HG02642 (cell line): Measurements from ENCODE around the gene TSC22D2.

ENCODE experiments used
- ATAC-seq: cut with Tn5 transposase; IDR thresholded peaks from one replicate; pipeline ENCODE4 v1.9.1; 2021; ENCODE audit warnings: mild to moderate bottlenecking; ENCODE audit not compliant: unreplicated experiment, poor library complexity

The TSC22D2 gene

DNA sequence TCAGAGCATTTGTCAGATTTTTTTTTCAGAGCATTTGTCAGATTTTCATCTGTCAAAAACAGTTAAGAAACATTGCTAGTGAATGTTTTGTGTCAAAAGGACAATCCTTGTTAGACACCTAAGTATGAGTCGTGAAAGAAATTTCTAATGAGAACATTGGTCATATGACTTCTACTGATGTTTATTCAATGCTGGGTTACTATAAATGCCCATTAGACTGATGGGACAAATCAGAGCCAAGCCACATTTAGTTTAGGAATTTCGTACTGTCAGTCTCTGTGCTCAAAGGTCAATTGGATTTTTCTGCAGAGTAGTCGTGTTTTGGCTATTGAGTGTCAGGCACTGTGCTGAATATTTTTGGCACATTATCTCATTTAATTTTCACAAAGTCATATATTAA is 31.6 kb downstream of the TSC22D2 start:
- no peak for ATAC-seq

DNA sequence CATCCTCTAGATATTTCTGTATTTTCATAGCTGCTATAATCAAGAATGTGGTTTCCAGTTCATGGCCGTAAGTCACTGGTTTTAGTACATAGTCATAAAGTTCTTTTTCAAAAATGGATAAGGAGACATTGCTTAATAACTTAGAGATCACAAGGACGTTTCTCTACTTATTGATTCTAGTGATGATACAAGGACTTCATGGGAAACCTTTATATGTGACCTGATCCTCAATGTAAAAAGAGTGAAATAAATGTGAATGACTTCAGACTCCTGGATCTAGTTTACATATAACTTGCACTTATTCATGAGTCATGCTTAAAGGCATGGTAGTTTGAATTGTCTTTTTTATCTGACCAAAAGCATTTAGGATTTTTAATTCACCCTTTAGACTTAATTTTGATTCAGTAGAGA is 35.2 kb downstream of the TSC22D2 start:
- no peak for ATAC-seq

DNA sequence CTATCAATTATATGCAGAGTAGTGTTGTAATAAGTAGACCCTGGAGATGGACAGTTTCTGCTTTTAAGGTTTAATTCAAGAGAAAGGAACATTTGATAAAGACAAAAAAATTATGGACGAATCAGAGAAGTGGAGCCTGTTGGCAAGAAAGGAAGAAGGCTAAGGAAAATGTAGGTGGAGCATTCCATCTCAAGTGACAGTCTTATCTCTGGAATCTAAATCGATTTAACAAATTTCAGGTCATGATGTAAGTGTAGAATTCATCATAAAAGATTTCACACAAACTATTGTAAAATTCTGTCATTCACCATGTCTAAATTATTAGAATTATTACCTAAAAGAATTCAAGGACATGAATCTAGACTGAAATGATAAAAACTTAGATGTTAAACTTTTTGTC is 36.3 kb downstream of the TSC22D2 start:
- no peak for ATAC-seq

DNA sequence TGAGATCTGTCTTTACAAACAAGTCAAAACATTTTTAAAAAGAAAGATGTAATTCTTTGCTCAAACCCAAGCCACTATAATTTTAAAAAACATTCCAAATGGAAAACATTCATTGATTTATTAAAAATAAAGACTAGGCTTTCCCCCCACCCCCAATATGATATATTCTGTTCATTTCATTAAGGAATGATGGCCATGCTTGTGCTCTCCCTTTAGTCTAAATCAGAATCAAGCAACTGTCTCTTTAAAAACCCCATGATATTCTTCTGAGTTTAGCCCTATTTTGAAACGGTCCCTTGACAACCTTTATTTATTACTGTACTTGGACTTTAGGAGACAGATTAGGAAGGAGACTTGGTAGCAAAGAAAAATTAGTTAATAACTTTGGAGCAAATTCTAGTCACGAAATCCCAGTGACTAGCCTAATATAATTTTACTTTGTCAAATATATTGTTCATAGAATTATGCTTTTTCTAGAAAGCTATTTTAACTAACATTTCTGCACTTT is 38.4 kb downstream of the TSC22D2 start:
- ATAC-seq = no peak

DNA sequence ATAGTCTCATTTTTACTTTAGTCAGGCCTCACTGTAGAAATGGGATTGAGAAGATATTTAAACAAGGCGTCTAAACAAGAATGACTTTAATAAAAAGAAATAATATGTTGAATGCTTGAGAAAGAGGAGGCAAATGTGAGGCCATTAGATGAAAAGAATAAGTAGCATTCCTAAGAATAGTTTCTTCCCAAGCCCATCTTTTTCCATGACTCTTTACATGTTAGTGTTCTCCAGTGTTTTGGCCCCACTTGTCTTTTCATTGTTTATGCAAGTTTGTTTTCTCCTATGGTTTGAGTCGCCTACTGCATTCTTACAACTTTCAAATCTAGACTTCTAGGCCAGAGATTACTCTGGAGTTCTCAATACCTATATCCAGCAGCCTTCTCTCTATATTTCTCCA is 39.0 kb downstream of the TSC22D2 start:
- no peak for ATAC-seq

DNA sequence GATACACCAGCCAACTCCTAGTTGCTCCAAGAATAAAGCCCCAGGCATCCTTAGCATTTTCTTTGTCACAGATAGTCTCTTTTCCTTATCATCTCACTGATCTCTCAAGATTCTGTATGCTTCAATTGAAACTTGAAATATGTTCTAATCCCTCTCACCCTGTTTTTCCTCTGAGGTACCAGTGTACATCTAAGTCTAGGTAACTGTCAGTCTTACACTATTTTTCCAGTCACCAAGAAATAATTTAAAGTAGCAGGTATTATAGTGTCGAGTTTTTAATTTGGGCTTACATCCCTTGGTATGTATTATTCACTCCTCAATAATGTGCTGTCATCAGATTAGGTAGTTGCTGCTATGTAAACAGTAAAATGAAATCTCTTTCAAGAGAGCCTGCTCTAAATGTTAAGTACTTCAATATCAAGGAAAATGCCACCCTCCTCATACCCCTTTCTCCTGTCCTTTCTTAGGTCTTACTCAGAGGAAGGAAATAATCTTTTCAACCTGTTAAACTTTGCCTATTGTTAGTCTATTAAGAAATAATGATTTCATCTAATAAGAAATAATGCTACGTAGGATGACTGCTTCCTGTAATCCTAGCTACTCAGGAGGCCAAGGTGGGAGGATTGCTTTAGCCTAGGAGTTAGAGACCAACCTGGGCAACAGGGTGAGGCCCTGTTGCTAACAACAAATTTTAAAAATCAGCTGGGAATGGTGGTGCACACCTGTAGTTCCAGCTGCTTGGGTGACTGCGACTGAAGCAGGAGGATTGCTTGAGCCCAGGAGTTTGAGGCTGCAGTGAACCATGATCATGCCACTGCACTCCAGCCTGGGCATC is 39.8 kb downstream of the TSC22D2 start:
- ATAC-seq = no peak

DNA sequence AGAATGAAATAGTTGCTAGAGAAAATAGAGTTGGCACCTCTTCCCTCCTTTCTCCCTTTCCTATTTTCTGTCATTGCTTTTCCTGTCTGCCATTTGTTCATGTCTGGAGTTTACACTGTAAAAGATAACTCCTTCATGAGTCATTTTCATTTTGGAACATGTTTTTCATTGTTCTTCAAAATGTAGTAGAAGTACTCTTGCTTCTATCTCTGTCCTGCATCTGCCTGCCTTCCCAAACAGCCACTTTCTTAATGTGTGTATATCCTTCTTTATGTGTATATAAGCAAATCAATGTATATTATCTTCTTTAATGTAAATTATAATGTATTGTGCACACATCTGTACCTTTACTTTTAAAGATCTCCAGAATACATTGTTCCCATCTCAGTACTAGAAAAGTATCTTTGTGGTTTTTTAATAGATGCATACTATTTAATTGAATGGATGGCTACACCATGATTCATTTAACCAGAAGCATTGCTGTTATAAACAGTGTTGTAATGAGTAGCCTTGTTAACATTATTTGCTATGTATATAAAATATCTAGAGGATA is 41.1 kb downstream of the TSC22D2 start:
- no peak for ATAC-seq

DNA sequence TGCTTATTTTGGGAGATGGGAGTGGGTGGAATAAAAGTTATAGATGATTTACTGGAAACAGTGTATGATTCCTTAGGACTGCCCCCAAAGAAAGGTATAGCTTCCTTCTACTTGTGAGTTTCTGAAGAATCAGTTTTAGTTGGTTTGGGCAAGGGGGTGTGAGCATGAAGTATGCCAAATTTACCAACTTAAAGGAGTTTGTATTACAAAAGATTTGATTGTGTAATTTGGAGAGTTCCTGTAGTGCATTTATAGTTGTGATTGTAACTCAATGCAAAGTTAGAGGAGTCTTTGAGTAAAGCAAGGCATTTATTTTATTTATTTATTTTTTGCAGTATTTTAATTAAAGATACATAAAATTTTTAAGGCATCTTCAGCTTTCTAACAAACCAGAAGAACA is 42.8 kb downstream of the TSC22D2 start:
- ATAC-seq = no peak

DNA sequence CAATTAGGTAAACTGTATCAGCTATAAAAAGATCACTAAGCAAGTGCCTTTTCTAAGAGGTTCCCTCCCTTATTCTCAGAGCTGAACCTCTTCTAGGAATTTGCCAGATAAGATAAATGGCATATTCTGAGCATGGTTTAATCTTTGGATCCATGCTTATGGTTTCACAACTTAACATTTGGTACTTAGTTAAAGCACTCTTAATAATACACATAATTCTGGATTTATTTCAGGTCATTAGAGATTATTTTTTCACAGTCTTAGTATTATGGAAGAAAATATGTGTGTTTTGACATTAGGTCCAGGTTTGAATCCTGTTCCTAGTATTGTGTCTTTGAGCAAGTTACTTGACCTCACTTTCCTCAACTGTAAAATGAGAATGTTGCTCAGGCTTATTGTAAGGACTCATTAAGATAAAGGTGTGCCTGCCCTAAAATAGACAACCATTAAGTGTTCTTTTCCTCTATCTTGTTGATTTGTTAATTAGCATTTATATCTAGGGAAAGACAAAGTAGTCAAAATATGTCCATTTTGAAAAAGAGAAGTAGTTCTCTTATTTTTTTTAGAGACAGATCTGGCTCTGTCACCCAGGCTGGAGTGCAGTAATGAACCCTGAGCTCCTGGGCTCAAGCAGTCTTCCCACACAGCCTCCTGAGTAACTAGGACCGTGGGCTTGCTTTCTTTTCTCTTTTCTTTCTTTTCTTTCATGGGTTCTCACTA is 43.4 kb downstream of the TSC22D2 start:
- ATAC-seq = no peak

DNA sequence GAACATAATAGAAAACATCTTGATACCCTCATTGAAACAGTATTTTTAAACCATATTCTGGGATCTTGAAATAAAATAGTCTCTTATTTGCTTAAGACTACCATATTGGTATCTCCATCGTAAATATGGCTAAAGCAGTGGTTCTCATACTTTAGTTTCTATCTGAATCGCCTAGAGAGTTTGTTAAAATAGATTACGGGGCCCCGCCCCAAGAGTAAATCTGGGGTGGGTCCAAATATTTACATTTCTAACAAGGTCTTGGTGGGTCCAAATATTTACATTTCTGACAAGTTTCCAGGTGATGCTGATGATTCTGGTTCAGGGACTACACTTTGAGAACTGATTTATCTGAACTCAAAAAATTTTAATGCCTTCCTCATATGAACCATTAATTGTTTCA is 45.3 kb downstream of the TSC22D2 start:
- no peak for ATAC-seq

DNA sequence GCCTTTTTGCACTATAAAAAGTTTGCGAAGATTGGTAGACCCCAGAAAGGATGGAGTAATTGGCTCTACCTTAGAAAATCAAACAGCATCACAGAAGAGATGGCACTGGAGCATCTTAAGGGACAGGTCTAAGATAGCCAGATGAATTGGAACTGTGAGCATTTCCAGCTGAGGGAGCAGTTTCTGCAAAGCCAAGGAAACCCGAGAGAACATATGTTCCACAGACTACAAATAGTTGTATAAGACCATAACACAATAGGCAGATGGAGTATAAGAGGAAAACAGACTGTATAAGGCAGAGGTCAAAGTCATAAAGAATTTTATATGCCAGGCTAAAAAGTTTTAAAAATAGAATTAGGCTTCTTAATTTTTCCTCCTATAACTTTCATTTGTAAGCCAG is 46.0 kb downstream of the TSC22D2 start:
- ATAC-seq = no peak

DNA sequence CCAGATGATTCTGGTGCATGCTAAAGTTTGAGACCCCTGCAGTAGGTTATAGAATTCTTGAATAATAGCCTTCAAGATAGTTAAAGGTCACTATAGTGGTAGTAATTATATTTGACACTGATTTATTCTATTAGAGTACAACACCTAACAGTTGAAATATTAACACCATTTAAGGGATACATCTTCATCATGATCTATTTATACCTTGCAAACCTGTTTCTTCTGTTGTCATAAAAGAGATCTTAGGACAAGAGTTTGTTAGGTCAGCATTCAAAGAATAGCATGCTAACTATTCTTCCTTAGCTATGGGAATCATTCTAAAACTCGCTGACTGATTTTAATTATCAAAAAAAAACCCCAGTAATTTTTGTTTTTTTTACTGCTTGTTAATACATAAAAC is 46.5 kb downstream of the TSC22D2 start:
- ATAC-seq = no peak

DNA sequence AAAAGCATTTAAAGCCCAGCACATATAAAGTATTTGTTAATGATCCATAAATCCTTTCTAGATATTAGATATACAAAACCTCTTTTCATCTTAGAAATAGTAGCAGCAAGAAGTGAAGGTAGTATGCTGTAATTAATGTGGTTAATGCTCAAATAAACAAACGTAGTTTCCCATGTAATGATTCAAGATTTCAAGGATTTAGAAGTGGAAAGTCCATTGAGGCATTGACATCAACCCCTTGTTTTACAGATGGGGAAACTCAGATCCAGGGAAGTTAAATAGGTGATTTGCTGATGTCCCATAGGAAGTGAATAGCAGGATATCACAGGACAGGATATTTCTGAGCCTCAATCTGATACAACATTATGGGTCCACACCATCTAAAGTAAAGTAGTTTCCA is 47.2 kb downstream of the TSC22D2 start:
- no peak for ATAC-seq

DNA sequence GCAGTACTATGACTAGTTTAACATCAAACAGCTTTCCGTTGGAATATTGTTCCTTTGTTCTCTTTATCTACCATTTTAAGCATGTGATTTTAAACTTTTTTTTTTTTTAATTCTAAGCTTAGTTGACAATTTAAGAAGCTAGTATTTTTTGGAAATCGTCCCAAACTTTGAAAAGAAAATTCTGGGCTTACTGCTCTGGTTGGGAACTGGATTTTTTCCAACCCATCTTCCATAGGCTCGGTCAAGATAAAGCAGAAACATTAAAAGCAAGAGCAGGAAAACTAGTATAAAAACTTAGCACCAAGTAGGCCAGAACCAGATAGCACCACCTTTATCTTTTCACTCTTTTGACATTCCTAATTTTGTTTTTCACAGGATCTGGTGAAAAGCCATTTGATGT is 49.9 kb downstream of the TSC22D2 start:
- ATAC-seq = no peak

DNA sequence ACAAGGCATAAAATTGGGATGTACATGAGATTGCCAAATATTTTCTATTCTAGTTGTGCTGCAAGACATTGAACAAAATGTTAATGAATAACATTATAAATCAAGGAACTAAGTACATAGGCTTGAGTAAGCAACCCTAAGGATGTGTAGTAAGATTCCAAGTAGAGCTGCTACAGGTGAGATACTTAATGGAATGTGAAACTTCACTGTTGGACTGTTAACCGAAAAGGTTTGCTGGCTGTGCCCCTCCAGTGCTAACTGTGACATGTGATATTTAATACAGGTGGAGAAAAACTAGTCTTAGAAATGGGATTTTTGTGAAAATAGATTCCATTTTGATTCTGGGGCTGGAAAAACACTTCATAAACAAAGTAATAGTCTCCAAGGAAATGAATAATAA is 52.4 kb downstream of the TSC22D2 start:
- no peak for ATAC-seq

DNA sequence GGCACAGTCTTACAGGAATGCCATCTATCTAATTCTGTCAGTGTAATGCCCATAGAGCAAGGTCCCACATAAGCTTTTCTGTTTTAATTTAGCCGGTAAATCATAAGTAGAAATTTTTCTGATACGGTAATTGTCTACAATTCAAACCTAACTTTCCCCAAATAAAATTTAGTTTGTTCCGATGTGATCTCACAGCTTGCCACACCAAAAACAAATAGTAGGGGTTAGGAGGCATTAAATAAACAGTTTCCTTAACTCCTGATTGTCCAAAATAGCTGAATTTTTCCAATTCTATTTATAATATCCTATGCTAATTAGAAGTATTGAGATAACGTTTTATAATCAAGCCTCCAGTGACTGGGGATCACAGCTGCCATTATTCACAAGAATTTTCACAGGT is 53.3 kb downstream of the TSC22D2 start:
- ATAC-seq = no peak

DNA sequence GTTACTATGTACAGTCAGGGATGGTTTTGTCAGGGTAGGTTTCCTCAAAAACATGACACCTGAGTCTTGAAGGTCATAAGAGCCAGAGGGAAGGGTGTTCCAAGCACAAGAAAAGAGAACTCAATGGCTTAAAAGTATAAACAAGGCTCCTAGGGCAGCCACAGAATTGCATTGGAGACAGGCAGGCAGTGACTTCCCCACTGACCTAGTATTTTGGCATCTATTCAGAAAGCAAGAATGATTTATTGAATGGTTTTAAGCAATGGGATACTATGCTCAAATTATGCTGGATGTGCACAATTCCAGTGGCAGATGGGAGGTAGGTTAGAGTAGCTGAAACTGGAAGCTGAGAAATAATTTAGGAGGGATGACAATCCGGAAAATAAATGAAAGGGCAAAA is 54.0 kb downstream of the TSC22D2 start:
- no peak for ATAC-seq

DNA sequence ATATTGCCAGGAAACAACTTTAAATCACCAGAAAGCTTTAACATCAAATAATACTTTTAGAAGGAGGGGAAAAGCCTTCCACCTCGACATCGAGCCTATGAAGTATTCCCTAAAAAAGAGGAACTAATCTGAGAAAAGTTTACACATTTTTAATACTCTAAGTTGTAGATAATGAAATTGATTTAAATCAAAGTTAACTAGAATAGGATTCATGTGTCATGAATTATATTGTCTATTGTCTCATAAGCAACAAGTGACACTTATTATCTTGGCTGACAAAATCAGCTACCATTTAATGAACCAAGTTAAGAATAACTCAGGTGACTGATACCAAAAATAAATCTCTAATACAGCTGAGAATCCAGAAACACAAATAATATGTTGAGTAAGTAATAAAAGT is 56.6 kb downstream of the TSC22D2 start:
- ATAC-seq = no peak

DNA sequence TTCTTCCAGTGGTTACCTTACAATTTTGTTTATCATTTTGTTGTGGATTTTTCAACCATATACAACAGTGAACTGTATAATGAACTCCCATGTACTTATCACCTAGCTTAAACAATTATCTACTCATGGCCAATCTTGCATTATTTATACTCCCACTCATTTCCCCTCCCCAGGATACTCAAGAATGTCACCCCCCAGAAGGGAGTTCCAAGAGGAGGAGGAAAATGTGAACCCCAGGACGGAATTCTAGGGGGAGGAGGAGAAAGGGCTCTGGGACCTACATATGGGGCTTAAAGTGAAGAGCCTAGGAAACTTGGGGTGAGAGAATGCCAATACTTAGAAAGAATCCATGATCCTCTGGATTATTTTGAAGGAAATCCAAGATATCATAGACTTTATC is 59.3 kb downstream of the TSC22D2 start:
- ATAC-seq = no peak

DNA sequence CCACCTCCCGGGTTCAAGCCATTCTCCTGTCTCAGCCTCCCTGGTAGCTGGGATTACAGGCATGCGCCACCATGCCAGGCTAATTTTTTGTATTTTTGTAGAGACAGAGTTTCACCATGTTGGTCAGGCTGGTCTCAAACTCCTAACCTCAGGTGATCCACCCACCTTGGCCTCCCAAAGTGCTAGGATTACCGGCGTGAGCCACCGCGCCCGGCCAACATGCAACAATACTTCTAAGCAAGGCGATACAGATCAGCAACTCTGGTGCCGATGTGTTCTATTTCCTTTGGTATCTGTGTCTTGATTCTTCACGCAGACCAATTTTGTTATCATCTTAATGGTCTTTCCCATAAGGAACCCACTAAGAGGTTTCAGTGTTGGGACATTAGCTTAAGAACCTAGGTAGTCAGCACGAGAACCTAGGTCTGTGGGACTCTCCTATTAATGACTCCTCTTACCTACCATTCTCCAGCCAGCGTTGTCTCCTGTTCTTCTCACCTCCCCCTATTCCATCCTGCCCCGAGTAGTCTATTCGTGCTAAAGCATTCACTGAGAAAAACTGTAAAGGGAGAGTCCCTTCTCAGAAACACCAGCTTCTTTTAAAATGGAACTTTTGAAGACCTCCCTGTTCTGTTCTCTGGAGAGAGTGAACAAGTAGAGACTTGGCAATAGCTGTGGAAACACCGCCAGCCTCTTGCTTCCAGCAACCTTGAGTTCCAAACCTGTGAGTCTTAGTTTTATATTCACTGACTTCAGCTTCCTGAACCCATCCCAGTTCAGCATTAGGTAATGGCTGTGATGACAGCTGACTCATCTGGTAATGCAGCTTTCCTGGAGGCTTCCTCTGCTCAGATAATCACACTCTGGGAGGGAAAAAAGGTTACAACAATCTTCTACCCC is 61.2 kb downstream of the TSC22D2 start:
- ATAC-seq = no peak
